ENCODE measurements around the gene OSBPL5. TPM values are rescaled to one million over a fixed set of nuclear protein-coding genes. Genes with fewer than 3 reads are reported as not detected.

Gene OSBPL5
- total and polyA plus RNA-seq, 2 of the 4 experiments (the other 2 are of a cell fraction): 14.9 to 22.3 TPM

GRCh38 chr11:3167143-3168119 lies 2.3 kb upstream of the OSBPL5 start:
- ChIA-PET CTCF (no interaction called here), POLR2A (ENCODE audit: unreplicated experiment) (no interaction called here)
- H2BK120ac ChIP-seq (ENCODE audit: low read depth, low read length): no peak overlapping the region
- H3K18ac ChIP-seq (ENCODE audit: low read depth, low read length): no peak overlapping the region
- no peak overlapping the region for H3K23ac ChIP-seq (ENCODE audit: low read depth, low read length)
- ATAC-seq (ENCODE audit: low read depth): no peak
- no peak overlapping the region for H2BK20ac ChIP-seq (ENCODE audit: low read depth, low read length)
- intact Hi-C loops (cut with micrococcal nuclease): loop anchor here (10.0 kb wide), 1 partner anchor 113 kb away; the partner anchor contains the start of gene CARS1
- H3K14ac ChIP-seq (replicated peaks; ENCODE audit: low read depth, low read length): no peak overlapping the region
- H2BK15ac ChIP-seq (ENCODE audit: low read depth, low read length): no peak overlapping the region
- no peak overlapping the region for H3K27ac ChIP-seq (ENCODE audit: insufficient read depth, low read length)
- H2BK5ac ChIP-seq (ENCODE audit: low read depth, low read length, poor library complexity, severe bottlenecking): no peak overlapping the region
- peaks cover 0 to 23% of the 10 kb centered on the region in 2 experiments; a peak in 3 of 4 replicates for H3K79me1 ChIP-seq (ENCODE audit: low read depth in 1 of 2, low read length in 2 of 2)
- no peaks in the 10 kb centered on the region for H3K9me1 ChIP-seq (ENCODE audit: insufficient read depth, low read length)
- no peak overlapping the region for H2AK5ac ChIP-seq (ENCODE audit: low read depth, low read length)
- no peak overlapping the region for H4K91ac ChIP-seq (ENCODE audit: insufficient read depth, low read depth, low read length)
- no peaks in the 10 kb centered on the region for H3K9me3 ChIP-seq (ENCODE audit: control insufficient read depth, insufficient read depth, low read length)
- BruUV-seq (replicated peaks): no TSS peak
- H3K4ac ChIP-seq (ENCODE audit: low read depth, low read length): no peak overlapping the region
- no peak overlapping the region for H2AK9ac ChIP-seq (replicated peaks; ENCODE audit: low read depth, low read length, poor library complexity)
- no peak overlapping the region for H4K8ac ChIP-seq (ENCODE audit: low read depth in 2 of 2, low read length in 2 of 2)
- WGBS, 2 experiments (ENCODE audit: extremely low coverage in 2 of 2, insufficient read length in 1 of 2): 81% methylated on average over 11 of the region's 20 CpGs; no CpG with 5 or more reads in 1 of the 2 experiments
- H3K4me1 ChIP-seq (ENCODE audit: control insufficient read depth, insufficient read depth, low read length): peaks cover 27% of the 10 kb centered on the region
- no peak overlapping the region for H2AFZ ChIP-seq (replicated peaks; ENCODE audit: low read length, poor library complexity)
- H3K4me3 ChIP-seq (ENCODE audit: insufficient read depth, low read depth, low read length): no peak overlapping the region
- H3K27me3 ChIP-seq (ENCODE audit: control insufficient read depth, insufficient read depth, low read length): peaks cover 8% of the 10 kb centered on the region; the same call in 1 of the 2 replicates
- no peak overlapping the region for H3K56ac ChIP-seq (ENCODE audit: extremely low read depth, insufficient read depth, low read length)
- H3K4me2 ChIP-seq (ENCODE audit: low read depth, low read length): no peak overlapping the region
- no peaks in the 10 kb centered on the region for H3K36me3 ChIP-seq (ENCODE audit: control insufficient read depth, insufficient read depth, low read length)
- in situ Hi-C loops (cut with MboI; ENCODE audit: low sequenced_read_pairs): no loop called here
- DNase-seq: no peak
- no peak overlapping the region for H3K9ac ChIP-seq (ENCODE audit: low read depth, low read length)
- dilution Hi-C loops (cut with HindIII; ENCODE audit: low sequenced_read_pairs, unreplicated experiment): no loop called here
- peaks cover 17% of the 10 kb centered on the region for H4K20me1 ChIP-seq (ENCODE audit: insufficient read depth, low read length)
- H4K5ac ChIP-seq (ENCODE audit: low read depth, low read length): no peak overlapping the region
- TF ChIP-seq USF2 (IDR thresholded peaks at IDR 0.05; ENCODE audit: low read depth, low read length) (no peak), MAZ (IDR thresholded peaks at IDR 0.05; ENCODE audit: borderline replicate concordance, low read depth, low read length) (no peak), CHD1 (IDR thresholded peaks at IDR 0.05; ENCODE audit: low read depth, low read length) (no peak), RAD21 (IDR thresholded peaks at IDR 0.05; ENCODE audit: low read length) (no peak), MAFK (IDR thresholded peaks at IDR 0.05; ENCODE audit: low read depth, low read length) (no peak), SMC3 (IDR thresholded peaks at IDR 0.05; ENCODE audit: low read depth, low read length) (no peak), RCOR1 (IDR thresholded peaks at IDR 0.05; ENCODE audit: insufficient replicate concordance, low read length) (no peak), POLR2A (IDR thresholded peaks at IDR 0.05; ENCODE audit: low read depth, low read length) (no peak), MXI1 (IDR thresholded peaks at IDR 0.05; ENCODE audit: borderline replicate concordance, low read depth, low read length) (no peak), NFE2L2 (IDR thresholded peaks at IDR 0.05; ENCODE audit: low read depth, low read length) (no peak), ELK1 (IDR thresholded peaks at IDR 0.05; ENCODE audit: borderline replicate concordance, low read depth, low read length) (no peak), BHLHE40 (IDR thresholded peaks at IDR 0.05; ENCODE audit: low read depth, low read length) (no peak), CTCF (conservative IDR thresholded peaks at IDR 0.05; ENCODE audit: low read depth, low read length) (no peak), RFX5 (IDR thresholded peaks at IDR 0.05; ENCODE audit: low read depth, low read length) (no peak)

All from IMR-90 (cell line).